ENCODE measurements around the gene PKDCC. TPM values are rescaled to one million over a fixed set of nuclear protein-coding genes. Genes with fewer than 3 reads are reported as not detected.

PKDCC gene
- total and polyA plus RNA-seq, 2 of the 13 experiments (the other 11 are each of a cell fraction or from before 2014, with no cell fraction given), result 52.6 to 58.8 TPM

DNA sequence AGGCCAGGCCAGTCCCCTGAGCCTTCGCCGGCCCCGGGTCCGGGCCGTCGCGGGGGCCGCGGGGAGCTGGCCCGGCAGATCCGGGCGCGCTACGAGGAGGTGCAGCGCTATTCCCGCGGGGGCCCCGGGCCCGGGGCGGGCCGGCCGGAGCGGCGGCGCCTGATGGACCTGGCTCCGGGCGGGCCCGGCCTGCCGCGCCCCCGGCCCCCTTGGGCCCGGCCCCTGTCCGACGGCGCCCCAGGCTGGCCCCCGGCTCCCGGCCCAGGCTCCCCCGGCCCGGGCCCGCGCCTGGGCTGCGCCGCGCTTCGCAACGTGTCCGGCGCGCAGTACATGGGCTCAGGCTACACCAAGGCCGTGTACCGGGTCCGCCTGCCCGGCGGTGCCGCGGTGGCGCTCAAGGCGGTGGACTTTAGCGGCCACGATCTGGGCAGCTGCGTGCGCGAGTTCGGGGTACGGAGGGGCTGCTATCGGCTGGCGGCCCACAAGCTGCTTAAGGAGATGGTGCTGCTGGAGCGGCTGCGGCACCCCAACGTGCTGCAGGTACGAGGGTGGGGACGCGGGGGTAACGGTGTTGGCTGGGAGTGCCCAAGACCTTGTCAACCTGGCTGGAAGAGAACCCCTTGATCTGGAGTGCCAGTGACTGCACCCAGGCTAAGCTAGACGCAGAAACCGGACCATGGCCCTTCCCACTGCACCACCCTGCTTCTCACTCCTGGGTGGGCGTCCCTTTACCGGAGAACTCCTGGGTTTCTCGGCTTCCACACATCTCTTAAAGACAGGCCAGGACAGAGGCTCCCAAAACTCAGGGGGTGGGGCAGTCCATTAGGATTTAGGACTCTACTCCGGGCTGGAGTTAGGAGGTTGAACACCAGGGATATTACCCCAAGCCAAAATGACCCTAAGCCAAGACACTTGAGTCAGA, 739 bp downstream of the PKDCC start (continued):
- TF ChIP-seq ZNF766 (CRISPR knock-in tag; IDR thresholded peaks at IDR 0.05; ENCODE audit: borderline replicate concordance) (no peak), FOSL1 (CRISPR knock-in tag; IDR thresholded peaks at IDR 0.05; ENCODE audit: borderline replicate concordance) (no peak), MAZ (IDR thresholded peaks at IDR 0.05; ENCODE audit: borderline replicate concordance, low read depth, low read length) (0 out of 2 replicates have a peak, but pooled peaks have one; percentile 6), MAZ (CRISPR knock-in tag; IDR thresholded peaks at IDR 0.05; ENCODE audit: low read depth) (no peak), HMG20A (CRISPR knock-in tag; IDR thresholded peaks at IDR 0.05; ENCODE audit: borderline replicate concordance) (no peak), SATB2 (CRISPR knock-in tag; IDR thresholded peaks at IDR 0.05) (0 out of 2 replicates have a peak, but pooled peaks have one; percentile 31), ZNF547 (CRISPR knock-in tag; IDR thresholded peaks at IDR 0.05) (peak; percentile 72; the same call in 1 of the 2 replicates), SMARCE1 (IDR thresholded peaks at IDR 0.05; ENCODE audit: borderline replicate concordance) (no peak), CHCHD3 (CRISPR knock-in tag; IDR thresholded peaks at IDR 0.05) (no peak), ZNF746 (CRISPR knock-in tag; IDR thresholded peaks at IDR 0.05) (no peak), NR2F2 (IDR thresholded peaks at IDR 0.05; ENCODE audit: borderline replicate concordance, low read depth) (no peak), ZNF17 (CRISPR knock-in tag; IDR thresholded peaks at IDR 0.05) (no peak), RFX5 (IDR thresholded peaks at IDR 0.05; ENCODE audit: low read depth, low read length) (no peak), NCOA1 (CRISPR knock-in tag; IDR thresholded peaks at IDR 0.05) (0 out of 2 replicates have a peak, but pooled peaks have one; percentile 40), ZNF451 (CRISPR knock-in tag; IDR thresholded peaks at IDR 0.05) (no peak), KLF9 (CRISPR knock-in tag; IDR thresholded peaks at IDR 0.05; ENCODE audit: low read depth) (no peak), JUNB (CRISPR knock-in tag; IDR thresholded peaks at IDR 0.05; ENCODE audit: borderline replicate concordance) (no peak), AHR (CRISPR knock-in tag; IDR thresholded peaks at IDR 0.05) (peak; percentile 94; the same call in 1 of the 2 replicates), SIN3B (IDR thresholded peaks at IDR 0.05; ENCODE audit: low read length) (no peak), CCDC6 (CRISPR knock-in tag; IDR thresholded peaks at IDR 0.05) (0 out of 2 replicates have a peak, but pooled peaks have one; percentile 4)
- TF ChIP-seq, protein P1, sequence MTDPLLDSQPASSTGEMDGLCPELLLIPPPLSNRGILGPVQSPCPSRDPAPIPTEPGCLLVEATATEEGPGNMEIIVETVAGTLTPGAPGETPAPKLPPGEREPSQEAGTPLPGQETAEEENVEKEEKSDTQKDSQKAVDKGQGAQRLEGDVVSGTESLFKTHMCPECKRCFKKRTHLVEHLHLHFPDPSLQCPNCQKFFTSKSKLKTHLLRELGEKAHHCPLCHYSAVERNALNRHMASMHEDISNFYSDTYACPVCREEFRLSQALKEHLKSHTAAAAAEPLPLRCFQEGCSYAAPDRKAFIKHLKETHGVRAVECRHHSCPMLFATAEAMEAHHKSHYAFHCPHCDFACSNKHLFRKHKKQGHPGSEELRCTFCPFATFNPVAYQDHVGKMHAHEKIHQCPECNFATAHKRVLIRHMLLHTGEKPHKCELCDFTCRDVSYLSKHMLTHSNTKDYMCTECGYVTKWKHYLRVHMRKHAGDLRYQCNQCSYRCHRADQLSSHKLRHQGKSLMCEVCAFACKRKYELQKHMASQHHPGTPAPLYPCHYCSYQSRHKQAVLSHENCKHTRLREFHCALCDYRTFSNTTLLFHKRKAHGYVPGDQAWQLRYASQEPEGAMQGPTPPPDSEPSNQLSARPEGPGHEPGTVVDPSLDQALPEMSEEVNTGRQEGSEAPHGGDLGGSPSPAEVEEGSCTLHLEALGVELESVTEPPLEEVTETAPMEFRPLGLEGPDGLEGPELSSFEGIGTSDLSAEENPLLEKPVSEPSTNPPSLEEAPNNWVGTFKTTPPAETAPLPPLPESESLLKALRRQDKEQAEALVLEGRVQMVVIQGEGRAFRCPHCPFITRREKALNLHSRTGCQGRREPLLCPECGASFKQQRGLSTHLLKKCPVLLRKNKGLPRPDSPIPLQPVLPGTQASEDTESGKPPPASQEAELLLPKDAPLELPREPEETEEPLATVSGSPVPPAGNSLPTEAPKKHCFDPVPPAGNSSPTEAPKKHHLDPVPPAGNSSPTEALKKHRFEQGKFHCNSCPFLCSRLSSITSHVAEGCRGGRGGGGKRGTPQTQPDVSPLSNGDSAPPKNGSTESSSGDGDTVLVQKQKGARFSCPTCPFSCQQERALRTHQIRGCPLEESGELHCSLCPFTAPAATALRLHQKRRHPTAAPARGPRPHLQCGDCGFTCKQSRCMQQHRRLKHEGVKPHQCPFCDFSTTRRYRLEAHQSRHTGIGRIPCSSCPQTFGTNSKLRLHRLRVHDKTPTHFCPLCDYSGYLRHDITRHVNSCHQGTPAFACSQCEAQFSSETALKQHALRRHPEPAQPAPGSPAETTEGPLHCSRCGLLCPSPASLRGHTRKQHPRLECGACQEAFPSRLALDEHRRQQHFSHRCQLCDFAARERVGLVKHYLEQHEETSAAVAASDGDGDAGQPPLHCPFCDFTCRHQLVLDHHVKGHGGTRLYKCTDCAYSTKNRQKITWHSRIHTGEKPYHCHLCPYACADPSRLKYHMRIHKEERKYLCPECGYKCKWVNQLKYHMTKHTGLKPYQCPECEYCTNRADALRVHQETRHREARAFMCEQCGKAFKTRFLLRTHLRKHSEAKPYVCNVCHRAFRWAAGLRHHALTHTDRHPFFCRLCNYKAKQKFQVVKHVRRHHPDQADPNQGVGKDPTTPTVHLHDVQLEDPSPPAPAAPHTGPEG (CRISPR knock-in tag; IDR thresholded peaks at IDR 0.05), result no peak
- TF ChIP-seq, protein P2, sequence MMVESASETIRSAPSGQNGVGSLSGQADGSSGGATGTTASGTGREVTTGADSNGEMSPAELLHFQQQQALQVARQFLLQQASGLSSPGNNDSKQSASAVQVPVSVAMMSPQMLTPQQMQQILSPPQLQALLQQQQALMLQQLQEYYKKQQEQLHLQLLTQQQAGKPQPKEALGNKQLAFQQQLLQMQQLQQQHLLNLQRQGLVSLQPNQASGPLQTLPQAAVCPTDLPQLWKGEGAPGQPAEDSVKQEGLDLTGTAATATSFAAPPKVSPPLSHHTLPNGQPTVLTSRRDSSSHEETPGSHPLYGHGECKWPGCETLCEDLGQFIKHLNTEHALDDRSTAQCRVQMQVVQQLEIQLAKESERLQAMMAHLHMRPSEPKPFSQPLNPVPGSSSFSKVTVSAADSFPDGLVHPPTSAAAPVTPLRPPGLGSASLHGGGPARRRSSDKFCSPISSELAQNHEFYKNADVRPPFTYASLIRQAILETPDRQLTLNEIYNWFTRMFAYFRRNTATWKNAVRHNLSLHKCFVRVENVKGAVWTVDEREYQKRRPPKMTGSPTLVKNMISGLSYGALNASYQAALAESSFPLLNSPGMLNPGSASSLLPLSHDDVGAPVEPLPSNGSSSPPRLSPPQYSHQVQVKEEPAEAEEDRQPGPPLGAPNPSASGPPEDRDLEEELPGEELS (CRISPR knock-in tag; IDR thresholded peaks at IDR 0.05), result peak; percentile 24; the same call in 1 of the 2 replicates
- TF ChIP-seq, protein P3, sequence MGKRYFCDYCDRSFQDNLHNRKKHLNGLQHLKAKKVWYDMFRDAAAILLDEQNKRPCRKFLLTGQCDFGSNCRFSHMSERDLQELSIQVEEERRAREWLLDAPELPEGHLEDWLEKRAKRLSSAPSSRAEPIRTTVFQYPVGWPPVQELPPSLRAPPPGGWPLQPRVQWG (CRISPR knock-in tag; IDR thresholded peaks at IDR 0.05; ENCODE audit: borderline replicate concordance, low read depth), result 0 out of 2 replicates have a peak, but pooled peaks have one; percentile 27

Measured in HepG2 (cell line).